Testis (tissue), 3 donors: ENCODE measurements around the gene ERRFI1. TPM values are rescaled to one million over a fixed set of nuclear protein-coding genes. Genes with fewer than 3 reads are reported as not detected.
"Not testable (repeated sequence)": the region's sequence is repeated elsewhere in the genome, so short reads cannot be mapped to it uniquely, and the experiment has no call there.

Source experiments
- DNase-seq: peaks from one replicate; pipeline ENCODE4 v3.0.0-alpha.2; 2019
- H3K27ac ChIP-seq, 2 donors: fragments of 200-600 bp; sonication (generic); one replicate each; pipeline ENCODE4 v1.5.1; 2019
- H3K27me3 ChIP-seq: fragments of 200-600 bp; sonication (generic); one replicate; pipeline ENCODE4 v1.5.1; 2019
- H3K36me3 ChIP-seq: fragments of 200-600 bp; sonication (generic); one replicate; pipeline ENCODE4 v1.5.1; 2017; ENCODE audit warnings: low read depth; ENCODE audit errors: missing control alignments
- H3K4me1 ChIP-seq: fragments of 200-600 bp; sonication (generic); one replicate; pipeline ENCODE4 v1.5.1; 2019
- H3K4me3 ChIP-seq, 2 donors: fragments of 200-600 bp; sonication (generic); one replicate each; pipeline ENCODE4 v1.5.1; 2017 to 2019
- H3K9me3 ChIP-seq: fragments of 200-600 bp; sonication (generic); one replicate; pipeline ENCODE4 v1.5.1; 2017
- CTCF ChIP-seq, 3 experiments: fragments of 450-650 bp in 2 of 3; fragments of 200-600 bp in 1 of 3; sonication (generic) in 1 of 3; IDR thresholded peaks; one replicate each; pipeline ENCODE4 v1.5.1; 2016 to 2019; ENCODE audit warnings: antibody characterized with exemption in 3 of 3, mild to moderate bottlenecking in 2 of 3, moderate library complexity in 1 of 3
- POLR2A ChIP-seq: fragments of 450-650 bp; IDR thresholded peaks from one replicate; pipeline ENCODE4 v1.6.1; 2017; ENCODE audit warnings: antibody characterized with exemption, mild to moderate bottlenecking, moderate library complexity
- WGBS, 2 donors: methylation state at CpG; one replicate each; pipeline ENCODE4 v1.1.5; 2018; 5-methylcytosine and 5-hydroxymethylcytosine counted together
- intact Hi-C: fragments of 100-400 bp; cut with DNase I; formaldehyde crosslinking; loops from one replicate; pipeline ENCODE4 v1.15.1; 2023; ENCODE audit warnings: low total_unique reads
- polyA plus RNA-seq: library from polyadenylated mRNA; stranded (reverse); fragments of 350-450 nt; fragmentation: Illumina TruSeq; extraction: RNeasy Lipid Tissue Mini Kit (QIAGEN cat#74804); gene quantifications from one replicate; pipeline ENCODE4 v1.2.3, GENCODE V29; 2014; ENCODE audit warnings: low read depth, low replicate concordance; ENCODE audit not compliant: insufficient read depth
- small RNA-seq, 2 donors: library from RNA; depleted of rRNA; stranded (forward); fragments of <200 nt; gene quantifications; one replicate each; pipeline ENCODE3, GENCODE V24; 2016
- total RNA-seq, 2 donors: library from RNA; depleted of rRNA; stranded (reverse); fragments of >200 nt; gene quantifications; one replicate each; pipeline ENCODE4 v1.2.3, GENCODE V29; 2016

ERRFI1 gene
- total and polyA plus RNA-seq, 3 donors from 2014 or later: 27.3 to 47.9 (median 43.3) TPM

- TF ChIP-seq POLR2A: no peak
- no peak for TF ChIP-seq CTCF (IDR thresholded peaks at IDR 0.05)
- Histone ChIP-seq H3K9me3 (no peaks in the 10 kb centered on the region), H3K27ac (no peak overlapping the region), H3K27me3 (no peaks in the 10 kb centered on the region), H3K36me3 (no peaks in the 10 kb centered on the region), H3K4me3 (no peak overlapping the region), H3K4me1 (peaks cover 14% of the 10 kb centered on the region)
- no peak for DNase-seq
- intact Hi-C loops: no loop called here
- WGBS, 2 donors: 88 to 89% methylated on average over 3 of the region's 3 CpGs
These were observed 61.6 kb downstream of the ERRFI1 start for GRCh38 chr1:7964476-7964875.

- H3K27me3 ChIP-seq, intact Hi-C loops, H3K27ac ChIP-seq, DNase-seq, H3K9me3 ChIP-seq, H3K4me3 ChIP-seq, H3K36me3 ChIP-seq: not testable (repeated sequence)
- WGBS, 2 donors: 83 to 85% methylated on average over 7 of the region's 7 CpGs
- peaks cover 14% of the 10 kb centered on the region for H3K4me1 ChIP-seq
These were observed 62.3 kb downstream of the ERRFI1 start for GRCh38 chr1:7963841-7964240.

GRCh38 chr1:7963378-7963730, 62.8 kb downstream of the ERRFI1 start:
- H3K36me3 ChIP-seq, H3K27me3 ChIP-seq, intact Hi-C loops, DNase-seq, H3K27ac ChIP-seq, H3K4me3 ChIP-seq, H3K9me3 ChIP-seq: not testable (repeated sequence)
- peaks cover 14% of the 10 kb centered on the region for H3K4me1 ChIP-seq
- WGBS, 2 donors: 91 to 93% methylated on average over 8 to 12 of the region's 12 CpGs

- no peak for DNase-seq
- H3K4me1 ChIP-seq: peaks cover 14% of the 10 kb centered on the region
- peak overlapping the region in 1 of 2 donors; percentile 81 for H3K4me3 ChIP-seq
- WGBS, 2 donors: 78 to 86% methylated on average over 11 of the region's 11 CpGs
- H3K27ac ChIP-seq: no peak overlapping the region
- intact Hi-C loops: no loop called here
- H3K36me3 ChIP-seq: no peaks in the 10 kb centered on the region
- TF ChIP-seq CTCF (IDR thresholded peaks at IDR 0.05): no peak
- TF ChIP-seq POLR2A: no peak
- no peaks in the 10 kb centered on the region for H3K9me3 ChIP-seq
- no peaks in the 10 kb centered on the region for H3K27me3 ChIP-seq
These were observed 63.3 kb downstream of the ERRFI1 start for GRCh38 chr1:7962636-7963377.

DNA sequence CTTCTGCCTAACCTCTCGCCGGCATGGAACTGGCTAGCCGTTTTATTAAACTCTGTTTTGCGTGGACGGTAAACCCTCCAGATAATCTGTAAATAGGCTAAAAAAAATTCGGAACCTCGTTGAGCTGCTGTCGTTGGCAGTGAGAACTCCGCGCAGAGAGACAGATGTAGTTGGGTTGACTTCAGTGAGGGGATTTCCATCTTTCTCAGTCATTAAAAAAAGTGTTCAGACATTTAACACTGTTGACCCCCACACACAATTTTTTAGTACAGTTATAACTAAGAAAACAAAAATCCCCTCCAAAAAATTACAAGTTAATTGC, 64.1 kb downstream of the ERRFI1 start:
- peak overlapping the region; percentile 81 to 87 for H3K27ac ChIP-seq
- no peak for DNase-seq
- no peaks in the 10 kb centered on the region for H3K36me3 ChIP-seq
- WGBS, 2 donors: 0% methylated on average over 8 to 10 of the region's 10 CpGs
- H3K9me3 ChIP-seq: no peaks in the 10 kb centered on the region
- intact Hi-C loops: no loop called here
- H3K4me3 ChIP-seq: peak overlapping the region; percentile 67 to 81
- TF ChIP-seq CTCF (IDR thresholded peaks at IDR 0.05) (no peak), POLR2A (no peak)
- H3K27me3 ChIP-seq: no peaks in the 10 kb centered on the region
- peaks cover 14% of the 10 kb centered on the region for H3K4me1 ChIP-seq

Small RNA genes within 50 kb of the gene (small RNA-seq; reads per million reads assigned to genes)
- 0 reads per million in 2 donors for gene RF00019

Other genes starting within 250 kb of the ERRFI1 start
- gene PER3, start 242.0 kb downstream of the ERRFI1 start, total RNA-seq: 10 to 100 TPM; 32.7 to 40.8 TPM
- 15.4 TPM for gene PER3, start 242.0 kb downstream of the ERRFI1 start, polyA plus RNA-seq
- not detected for gene UTS2, start 173.2 kb downstream of the ERRFI1 start, total RNA-seq
- 1.1 TPM for gene UTS2, start 173.2 kb downstream of the ERRFI1 start, polyA plus RNA-seq
- under 1 TPM; 0.06 to 0.08 TPM for gene TNFRSF9, start 85.5 kb downstream of the ERRFI1 start, total RNA-seq
- 0.24 TPM for gene TNFRSF9, start 85.5 kb downstream of the ERRFI1 start, polyA plus RNA-seq
- gene PARK7, start 64.6 kb downstream of the ERRFI1 start, total RNA-seq: 100 to 1,000 TPM; 110 to 129 TPM
- gene PARK7, start 64.6 kb downstream of the ERRFI1 start, polyA plus RNA-seq: 281 TPM